HG03457 (cell line): ENCODE measurements around the gene RAB3D.
"Not testable (repeated sequence)": the region's sequence is repeated elsewhere in the genome, so short reads cannot be mapped to it uniquely, and the experiment has no call there.

ENCODE experiments used
- ATAC-seq: cut with Tn5 transposase; IDR thresholded peaks from one replicate; pipeline ENCODE4 v1.9.1; 2021; ENCODE audit warnings: moderate number of reproducible peaks; ENCODE audit not compliant: unreplicated experiment

The RAB3D gene

GRCh38 chr19:11340099-11340467 is 626 bp upstream of the RAB3D start:
- ATAC-seq = not testable (repeated sequence)

GRCh38 chr19:11338569-11339253 is 746 bp downstream of the RAB3D start:
- no peak for ATAC-seq

GRCh38 chr19:11338121-11338520 is 1.3 kb downstream of the RAB3D start:
- no peak for ATAC-seq

- ATAC-seq = no peak
These were observed 2.4 kb downstream of the RAB3D start for GRCh38 chr19:11337080-11337479.

- no peak for ATAC-seq
These were observed 3.9 kb downstream of the RAB3D start for GRCh38 chr19:11335449-11336146.

- not testable (repeated sequence) for ATAC-seq
These were observed 5.6 kb downstream of the RAB3D start for GRCh38 chr19:11333838-11334237.

GRCh38 chr19:11332822-11333221 is 6.6 kb downstream of the RAB3D start:
- ATAC-seq = no peak

- ATAC-seq = no peak
These were observed 8.0 kb downstream of the RAB3D start for GRCh38 chr19:11331502-11331901.

GRCh38 chr19:11330127-11330526 is 9.3 kb downstream of the RAB3D start:
- ATAC-seq = no peak

GRCh38 chr19:11325544-11325943 is 13.9 kb downstream of the RAB3D start:
- ATAC-seq = no peak

- ATAC-seq = no peak
These were observed 14.6 kb downstream of the RAB3D start for GRCh38 chr19:11324748-11325389.

- ATAC-seq = no peak
These were observed 15.3 kb downstream of the RAB3D start for GRCh38 chr19:11324079-11324661.

- ATAC-seq = no peak
These were observed 15.8 kb downstream of the RAB3D start for GRCh38 chr19:11323601-11324078.

- no peak for ATAC-seq
These were observed 17.0 kb downstream of the RAB3D start for GRCh38 chr19:11322269-11323024.

- ATAC-seq = no peak
These were observed 18.0 kb downstream of the RAB3D start for GRCh38 chr19:11321191-11322126.

GRCh38 chr19:11320278-11320995 is 19.0 kb downstream of the RAB3D start:
- ATAC-seq = not testable (repeated sequence)

GRCh38 chr19:11306337-11306736 is 33.1 kb downstream of the RAB3D start:
- no peak for ATAC-seq

- no peak for ATAC-seq
These were observed 34.5 kb downstream of the RAB3D start for GRCh38 chr19:11304936-11305335.

GRCh38 chr19:11300811-11301120 is 38.7 kb downstream of the RAB3D start:
- ATAC-seq = no peak
